ENCODE results near the gene AHI1. TPM values are rescaled to one million over a fixed set of nuclear protein-coding genes. Genes with fewer than 3 reads are reported as not detected.

Gene AHI1
- total RNA-seq, 1 donor from 2014 or later: 14.2 TPM

DNA sequence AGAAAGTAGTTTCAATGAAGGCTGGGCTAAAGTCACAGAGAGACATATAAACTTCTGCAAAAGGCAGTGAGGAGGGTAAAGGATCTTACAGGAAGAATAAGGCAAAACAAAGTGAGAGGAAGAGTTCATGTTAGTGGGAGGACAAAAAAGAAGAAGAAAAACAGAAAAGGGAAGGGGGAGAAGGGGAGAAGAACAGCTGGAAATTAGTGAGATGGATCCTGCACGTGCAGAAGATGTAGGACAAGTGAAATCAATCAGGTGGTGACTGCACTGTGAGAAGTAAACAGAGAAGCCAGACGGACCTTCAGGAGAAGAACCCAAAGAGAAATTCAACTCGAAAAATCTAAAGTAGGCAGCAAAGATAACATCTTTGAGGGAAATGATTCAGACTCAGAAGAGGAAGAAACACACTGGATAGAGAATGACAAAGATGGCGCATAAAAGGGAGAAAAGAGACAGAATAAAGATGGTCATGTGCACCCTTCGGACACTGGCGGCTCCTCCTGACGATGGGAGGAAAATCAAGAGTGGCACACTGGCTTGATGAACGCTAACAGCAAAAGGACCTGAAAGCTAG lies 210.5 kb downstream of the AHI1 start:
- Histone ChIP-seq H3K4me2 (ENCODE audit: low read length) (no peak overlapping the region), H2AFZ (ENCODE audit: low read depth, low read length) (no peak overlapping the region), H3K9ac (ENCODE audit: low read length) (no peak overlapping the region), H3K27ac (ENCODE audit: low read depth, low read length) (no peak overlapping the region), H3K9me3 (ENCODE audit: insufficient read depth, low read depth, low read length) (no peaks in the 10 kb centered on the region), H3K36me3 (ENCODE audit: insufficient read depth, low read length) (no peaks in the 10 kb centered on the region), H3K4me1 (ENCODE audit: insufficient read depth, low read length) (peaks cover 11% of the 10 kb centered on the region), H3K27me3 (ENCODE audit: insufficient read depth, low read length) (no peaks in the 10 kb centered on the region), H3K4me3 (ENCODE audit: insufficient read depth, low read depth, low read length) (no peak overlapping the region), H3K79me2 (ENCODE audit: insufficient read depth, low read length) (no peaks in the 10 kb centered on the region), H4K20me1 (ENCODE audit: insufficient read depth, low read length) (no peaks in the 10 kb centered on the region)
- TF ChIP-seq, protein P1, sequence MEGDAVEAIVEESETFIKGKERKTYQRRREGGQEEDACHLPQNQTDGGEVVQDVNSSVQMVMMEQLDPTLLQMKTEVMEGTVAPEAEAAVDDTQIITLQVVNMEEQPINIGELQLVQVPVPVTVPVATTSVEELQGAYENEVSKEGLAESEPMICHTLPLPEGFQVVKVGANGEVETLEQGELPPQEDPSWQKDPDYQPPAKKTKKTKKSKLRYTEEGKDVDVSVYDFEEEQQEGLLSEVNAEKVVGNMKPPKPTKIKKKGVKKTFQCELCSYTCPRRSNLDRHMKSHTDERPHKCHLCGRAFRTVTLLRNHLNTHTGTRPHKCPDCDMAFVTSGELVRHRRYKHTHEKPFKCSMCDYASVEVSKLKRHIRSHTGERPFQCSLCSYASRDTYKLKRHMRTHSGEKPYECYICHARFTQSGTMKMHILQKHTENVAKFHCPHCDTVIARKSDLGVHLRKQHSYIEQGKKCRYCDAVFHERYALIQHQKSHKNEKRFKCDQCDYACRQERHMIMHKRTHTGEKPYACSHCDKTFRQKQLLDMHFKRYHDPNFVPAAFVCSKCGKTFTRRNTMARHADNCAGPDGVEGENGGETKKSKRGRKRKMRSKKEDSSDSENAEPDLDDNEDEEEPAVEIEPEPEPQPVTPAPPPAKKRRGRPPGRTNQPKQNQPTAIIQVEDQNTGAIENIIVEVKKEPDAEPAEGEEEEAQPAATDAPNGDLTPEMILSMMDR (IDR thresholded peaks at IDR 0.05; ENCODE audit: insufficient read depth, low read depth, low read length): no peak
- no peak for TF ChIP-seq EZH2 (IDR thresholded peaks at IDR 0.05; ENCODE audit: insufficient read depth, low read length)
- H3K4me1 Mint-ChIP-seq (ENCODE audit: low read depth, unreplicated experiment): no peaks in the 10 kb centered on the region
- no peak for DNase-seq (ENCODE audit: low read depth)
- H3K9me3 Mint-ChIP-seq (ENCODE audit: unreplicated experiment): peaks cover 3% of the 10 kb centered on the region
- no peaks in the 10 kb centered on the region for H3K36me3 Mint-ChIP-seq (ENCODE audit: low read depth, unreplicated experiment)
- H3K4me3 Mint-ChIP-seq (ENCODE audit: unreplicated experiment): no peak overlapping the region
- H3K27me3 Mint-ChIP-seq (ENCODE audit: low read depth, unreplicated experiment): no peaks in the 10 kb centered on the region
- no peak for FAIRE-seq
- no peak overlapping the region for H3K27ac Mint-ChIP-seq (ENCODE audit: unreplicated experiment)

DNA sequence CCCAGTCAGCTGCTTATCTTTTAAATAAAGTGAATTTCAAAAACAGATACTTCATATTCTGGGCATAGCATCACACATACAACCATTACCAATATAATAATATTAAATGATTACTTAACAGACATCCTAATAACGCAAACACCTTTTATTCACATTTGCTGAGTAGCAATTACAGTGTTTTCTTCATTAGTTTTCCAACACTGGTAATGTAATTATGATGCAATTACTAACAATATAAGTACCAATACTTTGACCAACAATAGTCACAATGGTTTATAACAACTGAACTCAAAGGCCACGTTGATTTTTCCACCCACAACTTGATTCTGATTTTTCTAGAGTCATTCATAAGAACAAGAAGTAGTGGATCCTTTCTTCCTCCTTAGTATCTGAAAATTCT lies 212.4 kb downstream of the AHI1 start:
- FAIRE-seq (no peak), DNase-seq (ENCODE audit: low read depth) (no peak)
- Histone ChIP-seq H3K9me3 (ENCODE audit: insufficient read depth, low read depth, low read length) (no peaks in the 10 kb centered on the region), H4K20me1 (ENCODE audit: insufficient read depth, low read length) (no peaks in the 10 kb centered on the region), H3K4me3 (ENCODE audit: insufficient read depth, low read depth, low read length) (no peak overlapping the region), H3K9ac (ENCODE audit: low read length) (no peak overlapping the region), H3K79me2 (ENCODE audit: insufficient read depth, low read length) (no peaks in the 10 kb centered on the region), H3K4me1 (ENCODE audit: insufficient read depth, low read length) (no peaks in the 10 kb centered on the region), H3K4me2 (ENCODE audit: low read length) (no peak overlapping the region), H3K36me3 (ENCODE audit: insufficient read depth, low read length) (no peaks in the 10 kb centered on the region), H2AFZ (ENCODE audit: low read depth, low read length) (no peak overlapping the region), H3K27ac (ENCODE audit: low read depth, low read length) (no peak overlapping the region), H3K27me3 (ENCODE audit: insufficient read depth, low read length) (no peaks in the 10 kb centered on the region)
- H3K4me1 Mint-ChIP-seq (ENCODE audit: low read depth, unreplicated experiment): no peaks in the 10 kb centered on the region
- no peaks in the 10 kb centered on the region for H3K27me3 Mint-ChIP-seq (ENCODE audit: low read depth, unreplicated experiment)
- no peaks in the 10 kb centered on the region for H3K36me3 Mint-ChIP-seq (ENCODE audit: low read depth, unreplicated experiment)
- peaks cover 3% of the 10 kb centered on the region for H3K9me3 Mint-ChIP-seq (ENCODE audit: unreplicated experiment)
- H3K4me3 Mint-ChIP-seq (ENCODE audit: unreplicated experiment): no peak overlapping the region
- TF ChIP-seq EZH2 (IDR thresholded peaks at IDR 0.05; ENCODE audit: insufficient read depth, low read length): no peak
- TF ChIP-seq, protein P1 (IDR thresholded peaks at IDR 0.05; ENCODE audit: insufficient read depth, low read depth, low read length): no peak
- no peak overlapping the region for H3K27ac Mint-ChIP-seq (ENCODE audit: unreplicated experiment)

- Histone ChIP-seq H3K79me2 (ENCODE audit: insufficient read depth, low read length) (no peaks in the 10 kb centered on the region), H3K9me3 (ENCODE audit: insufficient read depth, low read depth, low read length) (no peaks in the 10 kb centered on the region), H2AFZ (ENCODE audit: low read depth, low read length) (no peak overlapping the region), H3K9ac (ENCODE audit: low read length) (no peak overlapping the region), H3K4me3 (ENCODE audit: insufficient read depth, low read depth, low read length) (no peak overlapping the region), H3K27me3 (ENCODE audit: insufficient read depth, low read length) (no peaks in the 10 kb centered on the region), H3K27ac (ENCODE audit: low read depth, low read length) (no peak overlapping the region), H4K20me1 (ENCODE audit: insufficient read depth, low read length) (no peaks in the 10 kb centered on the region), H3K4me1 (ENCODE audit: insufficient read depth, low read length) (no peaks in the 10 kb centered on the region), H3K4me2 (ENCODE audit: low read length) (no peak overlapping the region), H3K36me3 (ENCODE audit: insufficient read depth, low read length) (no peaks in the 10 kb centered on the region)
- TF ChIP-seq, protein P1 (IDR thresholded peaks at IDR 0.05; ENCODE audit: insufficient read depth, low read depth, low read length): no peak
- TF ChIP-seq EZH2 (IDR thresholded peaks at IDR 0.05; ENCODE audit: insufficient read depth, low read length): no peak
- H3K27me3 Mint-ChIP-seq (ENCODE audit: low read depth, unreplicated experiment): peaks cover 2% of the 10 kb centered on the region
- H3K27ac Mint-ChIP-seq (ENCODE audit: unreplicated experiment): no peak overlapping the region
- H3K4me1 Mint-ChIP-seq (ENCODE audit: low read depth, unreplicated experiment): no peaks in the 10 kb centered on the region
- DNase-seq (ENCODE audit: low read depth) (no peak), FAIRE-seq (no peak)
- no peak overlapping the region for H3K4me3 Mint-ChIP-seq (ENCODE audit: unreplicated experiment)
- H3K9me3 Mint-ChIP-seq (ENCODE audit: unreplicated experiment): peaks cover 3% of the 10 kb centered on the region
- no peaks in the 10 kb centered on the region for H3K36me3 Mint-ChIP-seq (ENCODE audit: low read depth, unreplicated experiment)
Measured at GRCh38 chr6:135283926-135284325, 213.6 kb downstream of the AHI1 start.

Measured in astrocyte (in vitro differentiated cells and primary cell).